Ishikawa (cell line): ENCODE measurements around the gene NAAA.
A peak's percentile ranks its signal among the peaks of the same experiment; 100 is the strongest.

Source experiments
- CEBPB ChIP-seq: IDR thresholded peaks from 2 replicates; pipeline ENCODE4 v1.6.1; 2012
- EGR1 ChIP-seq: IDR thresholded peaks from 2 replicates; pipeline ENCODE4 v1.6.1; 2012
- EP300 ChIP-seq: IDR thresholded peaks from 2 replicates; pipeline ENCODE4 v1.6.1; 2012; ENCODE audit warnings: borderline replicate concordance
- FOXM1 ChIP-seq: IDR thresholded peaks from 2 replicates; pipeline ENCODE4 v1.6.1; 2012; ENCODE audit warnings: low read depth, borderline replicate concordance
- NFIC ChIP-seq: IDR thresholded peaks from 2 replicates; pipeline ENCODE4 v1.6.1; 2012
- RAD21 ChIP-seq: IDR thresholded peaks from 2 replicates; pipeline ENCODE4 v1.6.1; 2012; ENCODE audit warnings: low read depth
- REST ChIP-seq: IDR thresholded peaks from 2 replicates; pipeline ENCODE4 v1.6.1; 2012; ENCODE audit warnings: low read depth, mild to moderate bottlenecking
- TAF1 ChIP-seq: IDR thresholded peaks from 2 replicates; pipeline ENCODE4 v1.6.1; 2012; ENCODE audit warnings: low read depth, mild to moderate bottlenecking
- TCF12 ChIP-seq: IDR thresholded peaks from 2 replicates; pipeline ENCODE4 v1.6.1; 2012; ENCODE audit warnings: low read depth
- TEAD4 ChIP-seq: IDR thresholded peaks from 2 replicates; pipeline ENCODE4 v1.6.1; 2012
- YY1 ChIP-seq: IDR thresholded peaks from 2 replicates; pipeline ENCODE4 v1.6.1; 2012; ENCODE audit warnings: low read depth
- ZBTB7A ChIP-seq: IDR thresholded peaks from 2 replicates; pipeline ENCODE4 v1.6.1; 2012; ENCODE audit warnings: low read depth
- TF ChIP-seq, protein P1 (sequence below): IDR thresholded peaks from 2 replicates; pipeline ENCODE4 v1.6.1; 2012
- TF ChIP-seq, protein P2 (sequence below): IDR thresholded peaks from 2 replicates; pipeline ENCODE4 v1.6.1; 2012

NAAA gene

GRCh38 chr4:75950213-75950815 is 9.5 kb upstream of the NAAA start:
- no peak for TF ChIP-seq FOXM1
- TF ChIP-seq TEAD4 = no peak
- TF ChIP-seq TCF12 = no peak

- TF ChIP-seq FOXM1 (no peak), YY1 (no peak), TCF12 (no peak), NFIC (no peak), RAD21 (no peak), ZBTB7A (no peak), EP300 (no peak), REST (no peak), EGR1 (no peak)
- TF ChIP-seq, protein P1, sequence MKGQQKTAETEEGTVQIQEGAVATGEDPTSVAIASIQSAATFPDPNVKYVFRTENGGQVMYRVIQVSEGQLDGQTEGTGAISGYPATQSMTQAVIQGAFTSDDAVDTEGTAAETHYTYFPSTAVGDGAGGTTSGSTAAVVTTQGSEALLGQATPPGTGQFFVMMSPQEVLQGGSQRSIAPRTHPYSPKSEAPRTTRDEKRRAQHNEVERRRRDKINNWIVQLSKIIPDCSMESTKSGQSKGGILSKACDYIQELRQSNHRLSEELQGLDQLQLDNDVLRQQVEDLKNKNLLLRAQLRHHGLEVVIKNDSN = no peak
Observed at GRCh38 chr4:75948822-75949444, 8.1 kb upstream of the NAAA start.

DNA sequence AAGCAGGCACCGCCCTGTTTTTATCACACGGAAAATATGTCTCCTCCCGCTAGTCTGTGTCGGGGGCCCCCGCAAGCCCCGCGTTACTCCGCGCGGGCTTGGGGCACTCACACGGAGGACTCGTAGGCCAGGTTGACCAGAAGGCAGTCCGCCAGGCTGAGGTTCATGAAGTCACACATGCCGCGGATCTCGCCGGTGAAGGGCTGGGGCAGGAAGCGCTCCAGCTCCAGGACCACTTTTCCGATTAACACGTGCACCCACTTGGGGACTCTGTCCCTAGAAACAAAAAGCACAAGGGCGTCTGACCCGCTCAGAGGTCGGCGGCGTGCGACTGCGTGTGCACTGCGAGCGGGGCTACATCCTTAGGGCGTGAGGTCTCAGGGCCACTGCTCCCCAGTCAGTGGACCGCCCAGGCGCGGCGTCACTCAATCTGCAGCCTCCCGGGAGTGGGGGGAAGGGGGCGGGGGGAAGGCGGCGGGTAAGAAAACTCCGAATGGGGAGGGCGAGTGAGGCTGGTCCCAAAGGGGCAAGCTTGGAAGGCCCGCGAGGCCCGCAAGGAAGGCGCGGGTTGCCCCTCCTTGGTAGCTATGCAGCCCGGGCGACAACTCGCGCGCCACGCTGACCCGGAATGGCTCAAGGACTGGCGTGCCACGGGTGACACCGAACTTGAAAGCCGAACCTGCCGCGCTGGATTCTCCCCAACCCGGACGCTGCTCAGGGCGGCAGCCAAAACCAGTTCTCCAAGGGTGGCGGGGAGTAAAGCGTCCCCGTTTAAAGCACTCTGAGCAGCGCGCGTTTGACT is 722 bp downstream of the NAAA start:
- TF ChIP-seq YY1 (no peak; the same call in 1 of the 2 replicates), ZBTB7A (0 out of 2 replicates have a peak, but pooled peaks have one; percentile 29), REST (no peak), TCF12 (peak; percentile 1; the same call in 1 of the 2 replicates), EP300 (no peak)
- TF ChIP-seq, protein P2, sequence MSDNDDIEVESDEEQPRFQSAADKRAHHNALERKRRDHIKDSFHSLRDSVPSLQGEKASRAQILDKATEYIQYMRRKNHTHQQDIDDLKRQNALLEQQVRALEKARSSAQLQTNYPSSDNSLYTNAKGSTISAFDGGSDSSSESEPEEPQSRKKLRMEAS = peak; percentile 71

DNA sequence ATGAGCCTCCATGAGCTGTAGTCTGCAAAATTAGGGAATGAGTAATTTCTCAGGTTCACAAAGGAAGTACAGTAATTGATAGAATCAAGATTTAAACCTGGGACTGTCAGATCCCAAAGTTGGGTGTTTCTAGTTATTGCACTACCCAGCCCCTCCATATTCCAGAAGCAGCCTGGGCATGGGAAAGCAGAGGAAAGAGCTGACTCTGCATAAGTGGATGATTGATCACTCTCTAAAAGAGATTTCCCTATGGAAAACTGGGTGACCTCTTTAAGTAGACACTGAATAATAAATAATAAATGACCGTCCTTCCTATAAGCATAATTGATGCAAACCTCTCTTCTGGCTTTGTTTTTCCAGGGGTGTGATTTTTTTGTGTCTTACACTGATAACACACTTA is 5.2 kb downstream of the NAAA start:
- TF ChIP-seq FOXM1 (no peak), ZBTB7A (no peak), RAD21 (no peak), REST (no peak), TAF1 (no peak), CEBPB (no peak), EGR1 (no peak), TEAD4 (no peak)
- TF ChIP-seq, protein P1 = no peak
- TF ChIP-seq, protein P2 = no peak

DNA sequence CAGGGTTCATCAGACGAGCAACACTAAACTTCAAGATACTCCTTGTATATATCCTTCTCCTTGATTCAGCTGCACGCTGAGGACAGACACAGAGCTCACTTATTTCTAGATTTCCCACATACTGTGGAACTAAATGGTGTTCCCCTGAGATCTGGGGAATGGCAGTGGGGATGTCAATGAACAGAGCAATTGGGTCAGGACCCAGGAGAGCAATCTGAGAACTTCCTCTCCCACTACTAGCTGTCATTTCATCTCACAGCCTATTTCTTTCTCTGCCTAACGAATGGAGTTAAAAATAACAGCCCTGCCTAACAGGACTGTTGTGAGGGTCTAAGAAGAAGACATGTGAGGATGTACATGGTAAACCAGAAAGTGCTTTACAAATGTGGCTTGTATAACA is 10.7 kb downstream of the NAAA start:
- no peak for TF ChIP-seq YY1
